ENCODE data around the gene NTN1.
A peak's percentile ranks its signal among the peaks of the same experiment; 100 is the strongest.
"Not testable (repeated sequence)": the region's sequence is repeated elsewhere in the genome, so short reads cannot be mapped to it uniquely, and the experiment has no call there.

The NTN1 gene

GRCh38 chr17:9080296-9080914 is 59.1 kb downstream of the NTN1 start:
- DNase-seq (ENCODE audit: extremely low read depth in 1 of 2, low read depth in 1 of 2), result no peak

DNA sequence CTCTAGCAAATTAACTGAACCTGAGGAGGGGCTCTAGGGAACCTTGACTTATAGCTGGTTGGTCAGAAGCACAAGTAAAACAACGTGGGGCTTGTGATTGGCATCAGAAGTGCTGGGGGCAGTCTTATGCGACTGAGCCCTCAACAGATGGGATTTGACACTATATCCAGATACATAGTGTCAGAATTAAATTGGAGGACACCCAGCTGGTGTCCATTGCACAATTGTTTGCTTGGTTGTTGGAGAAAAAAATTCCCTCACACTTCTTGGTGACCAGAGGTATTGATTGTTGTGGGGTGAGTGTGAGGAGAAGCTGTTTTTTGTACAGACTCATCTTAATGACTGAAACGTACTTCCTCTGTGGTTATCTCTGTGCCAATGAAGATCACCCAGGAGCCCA is 59.7 kb downstream of the NTN1 start:
- no peak for DNase-seq (ENCODE audit: extremely low read depth in 1 of 2, low read depth in 1 of 2)

- DNase-seq (ENCODE audit: extremely low read depth in 1 of 2, low read depth in 1 of 2), result no peak
Measured at GRCh38 chr17:9086577-9086976, 65.3 kb downstream of the NTN1 start.

GRCh38 chr17:9087921-9088320 is 66.6 kb downstream of the NTN1 start:
- no peak for DNase-seq (ENCODE audit: extremely low read depth in 1 of 2, low read depth in 1 of 2)

DNA sequence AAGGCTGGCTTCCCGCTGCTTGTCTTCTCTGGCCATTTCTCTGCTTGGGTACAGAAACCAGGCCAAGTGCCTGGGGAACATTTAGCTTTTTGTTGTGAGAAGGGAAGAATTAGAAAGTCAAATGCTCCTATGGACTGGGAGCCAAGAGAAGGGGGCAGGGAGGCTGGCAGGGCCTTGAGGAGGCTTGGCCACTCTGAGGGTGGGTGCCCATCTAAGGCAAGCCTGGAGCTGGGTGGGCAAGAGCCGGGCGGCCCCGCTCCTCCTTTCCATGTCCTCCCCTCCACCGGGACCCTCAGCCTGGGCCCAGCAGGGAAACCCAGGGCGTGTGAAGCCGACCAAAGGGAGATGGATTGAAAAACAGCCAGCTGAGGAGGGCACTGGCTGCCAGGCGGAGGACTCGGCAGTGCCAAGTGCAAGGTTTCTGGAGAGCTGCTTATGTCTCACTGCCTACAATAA is 69.4 kb downstream of the NTN1 start:
- no peak for DNase-seq (ENCODE audit: extremely low read depth in 1 of 2, low read depth in 1 of 2)

DNA sequence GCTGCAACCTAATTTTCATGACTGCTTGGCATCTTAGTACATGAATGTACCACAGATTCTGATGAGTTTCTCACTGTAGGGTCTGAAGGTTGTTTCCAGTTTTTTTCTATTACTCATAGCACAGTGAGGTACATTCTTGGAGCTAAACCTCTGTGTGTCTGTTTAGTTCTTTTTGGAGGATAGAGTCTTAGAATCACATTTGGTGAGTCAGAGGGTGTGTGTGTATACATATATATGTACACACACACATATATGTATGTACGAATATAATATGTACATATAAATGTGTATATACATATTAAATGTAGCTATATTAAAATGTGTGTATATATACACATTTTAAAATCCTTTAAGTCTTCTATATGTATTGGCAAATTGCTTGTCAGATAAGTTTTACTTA is 72.9 kb downstream of the NTN1 start:
- DNase-seq (ENCODE audit: extremely low read depth in 1 of 2, low read depth in 1 of 2), result no peak

- DNase-seq (ENCODE audit: extremely low read depth in 1 of 2, low read depth in 1 of 2), result no peak
Measured at GRCh38 chr17:9095390-9095789, 74.1 kb downstream of the NTN1 start.

- no peak for DNase-seq (ENCODE audit: extremely low read depth in 1 of 2, low read depth in 1 of 2)
Measured at GRCh38 chr17:9098242-9098825, 77.0 kb downstream of the NTN1 start.

DNA sequence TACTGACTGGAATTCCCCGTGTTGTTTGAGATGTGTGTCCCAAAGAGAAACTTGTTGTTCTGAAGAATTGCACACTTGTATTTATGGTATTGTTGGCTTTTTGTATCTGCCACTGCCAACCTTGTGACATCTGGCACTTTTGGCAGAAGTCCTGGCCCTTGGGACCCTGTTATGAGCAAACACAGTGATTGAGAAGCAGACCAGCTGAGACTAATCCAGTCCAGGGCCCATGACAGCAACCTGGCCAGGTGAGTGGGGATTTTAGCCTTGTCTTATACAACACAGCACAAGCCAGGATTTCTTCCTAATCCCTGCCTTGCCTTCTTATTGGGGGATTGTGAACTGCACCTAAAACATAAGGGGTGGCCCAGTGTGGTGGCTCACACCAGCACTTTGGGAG is 80.0 kb downstream of the NTN1 start:
- no peak for DNase-seq (ENCODE audit: extremely low read depth in 1 of 2, low read depth in 1 of 2)

- not testable (repeated sequence) for DNase-seq (ENCODE audit: extremely low read depth in 1 of 2, low read depth in 1 of 2)
Measured at GRCh38 chr17:9103193-9103592, 81.9 kb downstream of the NTN1 start.

GRCh38 chr17:9104370-9105041 is 83.2 kb downstream of the NTN1 start:
- no peak for DNase-seq (ENCODE audit: extremely low read depth in 1 of 2, low read depth in 1 of 2)

- DNase-seq (ENCODE audit: extremely low read depth in 1 of 2, low read depth in 1 of 2), result no peak
Measured at GRCh38 chr17:9105068-9105868, 84.0 kb downstream of the NTN1 start.

- not testable (repeated sequence) for DNase-seq (ENCODE audit: extremely low read depth in 1 of 2, low read depth in 1 of 2)
Measured at GRCh38 chr17:9106278-9106677, 85.0 kb downstream of the NTN1 start.

- DNase-seq (ENCODE audit: extremely low read depth in 1 of 2, low read depth in 1 of 2), result no peak
Measured at GRCh38 chr17:9107527-9107926, 86.2 kb downstream of the NTN1 start.

- DNase-seq (ENCODE audit: extremely low read depth in 1 of 2, low read depth in 1 of 2), result no peak
Measured at GRCh38 chr17:9108146-9108545, 86.8 kb downstream of the NTN1 start.

DNA sequence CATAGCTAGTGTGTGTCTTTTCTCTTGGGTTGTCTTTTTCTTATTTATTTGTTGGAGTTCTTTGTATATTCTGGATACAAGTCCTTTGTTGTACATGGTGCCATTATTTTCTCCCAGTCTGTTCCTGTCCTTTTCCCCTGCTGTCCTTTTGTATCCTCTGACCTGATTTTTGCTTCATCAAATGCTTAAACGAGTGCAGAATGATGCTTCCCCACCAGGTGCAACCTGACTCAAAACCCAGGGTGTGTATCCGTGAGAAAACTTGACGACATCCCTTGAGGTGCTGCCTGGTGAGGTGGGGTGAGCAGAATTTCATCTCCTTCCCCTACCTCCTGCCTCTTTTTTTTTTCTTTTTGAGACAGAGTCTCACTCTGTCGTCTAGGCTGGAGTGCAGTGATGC is 88.6 kb downstream of the NTN1 start:
- no peak for DNase-seq (ENCODE audit: extremely low read depth in 1 of 2, low read depth in 1 of 2)

- DNase-seq (ENCODE audit: extremely low read depth in 1 of 2, low read depth in 1 of 2), result no peak
Measured at GRCh38 chr17:9110501-9110900, 89.2 kb downstream of the NTN1 start.

GRCh38 chr17:9115214-9116191 is 94.2 kb downstream of the NTN1 start:
- peak in 1 of 2 donors; percentile 19 for DNase-seq (ENCODE audit: extremely low read depth in 1 of 2, low read depth in 1 of 2)

DNA sequence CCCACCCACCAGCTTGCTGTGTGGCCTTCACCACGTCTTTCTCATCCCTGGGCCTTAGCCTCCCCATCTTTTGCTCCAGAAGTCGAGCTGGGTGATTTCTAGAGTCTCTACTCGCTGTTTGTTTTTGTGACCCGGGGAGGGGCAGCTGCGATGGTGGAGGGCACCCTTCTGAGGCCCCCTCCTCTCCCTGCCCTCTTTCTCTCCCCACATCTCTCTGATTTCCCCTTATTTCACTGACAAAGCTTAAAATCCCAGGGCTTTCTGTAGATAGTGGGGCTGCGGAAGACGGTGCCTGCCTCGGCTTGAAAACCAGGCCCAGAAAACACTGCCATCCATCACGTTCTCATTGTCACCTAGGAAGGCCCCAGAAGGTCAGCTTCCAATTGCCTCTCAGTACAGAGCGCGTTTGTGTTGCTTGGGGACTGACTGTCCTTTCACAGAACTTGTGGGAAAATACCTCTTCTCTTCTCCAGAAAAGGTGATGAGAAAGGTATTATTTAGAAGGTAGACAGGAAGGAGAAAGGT is 95.1 kb downstream of the NTN1 start:
- DNase-seq (ENCODE audit: extremely low read depth in 1 of 2, low read depth in 1 of 2), result no peak

Data from activated CD8-positive, alpha-beta memory T cell treated with anti-CD3 and anti-CD28 coated beads for 1 hour (primary cell).